AG04449 (cell line): Measurements from ENCODE around the gene ZIC2.

Experiments
- CTCF ChIA-PET: fragments of 350-600 bp; formaldehyde crosslinking; extraction: SDS; loops from one replicate; lab custom pipeline; 2021; ENCODE audit warnings: antibody characterized with exemption; lab: Yijun Ruan, JAX
- POLR2A ChIA-PET: fragments of 400-600, 350-600 bp; formaldehyde crosslinking; extraction: SDS; loops from one replicate; lab custom pipeline; 2020; ENCODE audit warnings: antibody characterized with exemption, inconsistent platforms; lab: Yijun Ruan, JAX
- DNase-seq: peaks from one replicate; pipeline ENCODE4 v3.0.0-alpha.2; 2010; ENCODE audit warnings: low read depth, low spot score
- H3K4me3 ChIP-seq: 2 replicates; pipeline ENCODE4 v1.5.1; 2011; ENCODE audit warnings: low read depth, mild to moderate bottlenecking, control low read depth, low read length
- TF ChIP-seq, protein P1 (sequence below): IDR thresholded peaks from one replicate; pipeline ENCODE4 v1.5.1; 2011; ENCODE audit warnings: mild to moderate bottlenecking, moderate library complexity, low read length, control low read depth, inconsistent platforms; ENCODE audit not compliant: insufficient read depth; ENCODE audit errors: missing control alignments

Gene ZIC2

DNA sequence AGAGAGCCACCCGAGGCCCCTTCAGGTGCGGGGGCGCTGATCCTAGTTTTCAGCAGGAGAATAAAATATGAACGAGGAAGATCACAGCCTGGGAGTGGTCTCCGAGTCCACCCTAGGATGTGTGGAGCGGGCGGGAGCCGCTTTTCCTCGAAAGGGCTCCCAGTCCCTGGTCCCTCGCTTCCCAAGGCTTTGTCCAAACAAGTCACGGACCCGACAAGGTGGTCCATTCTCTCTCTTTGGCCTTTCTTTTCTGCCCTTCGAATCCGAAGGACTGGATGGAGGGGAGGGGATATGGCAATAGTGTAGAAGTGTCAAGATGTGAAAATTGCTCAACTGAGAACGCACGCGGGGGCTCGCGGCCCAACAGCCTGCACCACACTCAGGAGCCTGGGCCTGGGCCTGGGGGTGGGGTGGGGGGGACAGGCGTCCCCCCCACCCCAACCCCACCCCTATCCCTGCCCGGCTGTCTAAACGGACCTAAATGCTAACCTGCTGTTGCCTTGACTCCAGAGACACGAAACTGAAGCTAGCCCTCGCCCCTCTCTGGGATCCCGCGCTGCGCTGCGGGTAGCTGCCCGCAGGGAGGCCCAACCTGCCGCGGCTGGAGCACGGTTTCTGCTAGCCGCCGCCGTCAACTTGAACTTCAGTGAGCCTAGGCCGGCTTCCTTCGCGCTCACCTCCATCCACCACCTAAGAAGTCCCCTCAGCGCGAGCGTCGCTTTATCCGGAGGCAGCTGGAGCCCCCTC is 7.1 kb downstream of the ZIC2 start:
- no peak overlapping the region for H3K4me3 ChIP-seq

DNA sequence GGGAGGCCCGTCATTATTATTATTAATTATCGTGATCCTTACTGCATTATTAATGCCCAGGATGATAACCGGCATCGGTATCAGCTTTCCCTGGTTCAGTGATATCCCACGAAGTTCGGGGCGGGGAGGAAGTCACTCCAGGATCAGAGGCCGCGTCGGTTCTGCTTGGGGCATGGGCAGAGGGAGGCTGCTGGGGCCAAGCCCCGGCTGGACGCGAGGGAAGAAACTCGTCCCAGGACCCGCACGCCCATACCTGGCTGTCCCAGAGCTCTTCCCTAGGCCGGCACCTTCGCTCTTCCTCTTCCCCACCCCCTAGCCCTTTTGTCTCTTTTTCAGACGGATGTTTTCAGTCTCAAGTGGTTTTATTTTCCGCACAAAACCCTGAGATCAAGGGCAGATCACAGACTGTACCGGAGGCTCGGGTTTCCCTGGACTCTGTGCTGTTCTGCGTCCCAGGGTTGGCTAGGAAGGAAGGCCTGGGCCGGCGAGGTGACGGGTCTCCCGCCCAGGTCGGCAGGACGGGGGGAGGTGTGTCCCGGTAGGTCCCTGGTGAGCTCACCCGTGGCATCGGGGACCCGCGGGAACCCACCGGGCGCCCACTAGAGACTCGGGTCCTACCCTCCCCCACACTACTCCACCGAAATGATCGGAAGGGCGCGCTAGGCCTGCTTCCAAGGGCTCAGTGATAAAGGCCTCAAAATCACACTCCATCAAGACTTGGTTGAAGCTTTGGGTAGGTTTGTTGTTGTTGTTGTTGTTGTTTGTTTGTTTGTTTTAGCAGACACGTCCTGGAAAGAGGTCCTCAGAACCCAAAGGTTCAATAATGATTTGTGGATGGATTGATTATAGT is 7.9 kb downstream of the ZIC2 start:
- TF ChIP-seq, protein P1, sequence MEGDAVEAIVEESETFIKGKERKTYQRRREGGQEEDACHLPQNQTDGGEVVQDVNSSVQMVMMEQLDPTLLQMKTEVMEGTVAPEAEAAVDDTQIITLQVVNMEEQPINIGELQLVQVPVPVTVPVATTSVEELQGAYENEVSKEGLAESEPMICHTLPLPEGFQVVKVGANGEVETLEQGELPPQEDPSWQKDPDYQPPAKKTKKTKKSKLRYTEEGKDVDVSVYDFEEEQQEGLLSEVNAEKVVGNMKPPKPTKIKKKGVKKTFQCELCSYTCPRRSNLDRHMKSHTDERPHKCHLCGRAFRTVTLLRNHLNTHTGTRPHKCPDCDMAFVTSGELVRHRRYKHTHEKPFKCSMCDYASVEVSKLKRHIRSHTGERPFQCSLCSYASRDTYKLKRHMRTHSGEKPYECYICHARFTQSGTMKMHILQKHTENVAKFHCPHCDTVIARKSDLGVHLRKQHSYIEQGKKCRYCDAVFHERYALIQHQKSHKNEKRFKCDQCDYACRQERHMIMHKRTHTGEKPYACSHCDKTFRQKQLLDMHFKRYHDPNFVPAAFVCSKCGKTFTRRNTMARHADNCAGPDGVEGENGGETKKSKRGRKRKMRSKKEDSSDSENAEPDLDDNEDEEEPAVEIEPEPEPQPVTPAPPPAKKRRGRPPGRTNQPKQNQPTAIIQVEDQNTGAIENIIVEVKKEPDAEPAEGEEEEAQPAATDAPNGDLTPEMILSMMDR, result no peak
- DNase-seq, result no peak
- ChIA-PET POLR2A (no interaction called here), CTCF (interaction anchor here (1.2 kb wide), 1 partner anchor 9 kb away, joined by 4 read pairs; no protein-coding TSS in a partner anchor)
- no peak overlapping the region for H3K4me3 ChIP-seq

More for the DNA sequence above, 7.1 kb downstream of the ZIC2 start:
- TF ChIP-seq, protein P1, result no peak
- ChIA-PET POLR2A (no interaction called here), CTCF (no interaction called here)
- DNase-seq, result no peak

DNA sequence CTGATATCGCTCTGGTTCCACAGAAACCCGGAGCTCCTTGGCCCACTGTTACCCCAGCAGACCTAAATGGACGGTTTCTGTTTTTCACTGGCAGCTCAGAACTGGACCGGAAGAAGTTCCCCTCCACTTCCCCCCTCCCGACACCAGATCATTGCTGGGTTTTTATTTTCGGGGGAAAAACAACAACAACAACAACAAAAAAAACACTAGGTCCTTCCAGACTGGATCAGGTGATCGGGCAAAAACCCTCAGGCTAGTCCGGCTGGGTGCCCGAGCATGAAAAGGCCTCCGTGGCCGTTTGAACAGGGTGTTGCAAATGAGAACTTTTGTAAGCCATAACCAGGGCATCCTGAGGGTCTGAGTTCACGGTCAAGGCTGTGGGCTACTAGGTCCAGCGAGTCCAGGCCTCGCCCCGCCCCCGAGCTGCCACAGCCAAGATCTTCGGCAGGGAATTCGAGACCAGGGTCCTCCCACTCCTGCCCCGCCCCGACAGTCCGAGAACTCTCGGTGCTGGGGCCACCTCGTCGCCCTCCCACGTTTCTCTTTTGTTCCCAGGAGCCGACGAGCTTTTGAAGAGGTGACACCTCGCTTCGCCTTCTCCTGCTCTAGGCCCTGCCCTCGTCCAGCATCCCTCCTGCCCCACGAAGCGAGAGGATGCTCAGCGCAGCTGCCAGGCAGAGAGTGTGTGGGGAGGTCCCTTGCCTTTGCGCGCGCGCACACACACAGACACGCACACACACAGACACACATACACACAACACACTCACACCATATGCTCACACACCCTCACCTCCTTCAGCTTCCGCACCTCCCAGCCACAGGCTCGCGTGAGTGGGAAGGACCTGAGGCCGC is 8.8 kb downstream of the ZIC2 start:
- TF ChIP-seq, protein P1, result no peak
- DNase-seq, result no peak
- no peak overlapping the region for H3K4me3 ChIP-seq
- POLR2A ChIA-PET, result no interaction called here
- CTCF ChIA-PET, result interaction anchor here (1.2 kb wide), 1 partner anchor 10 kb away, joined by 4 read pairs; no protein-coding TSS in a partner anchor

DNA sequence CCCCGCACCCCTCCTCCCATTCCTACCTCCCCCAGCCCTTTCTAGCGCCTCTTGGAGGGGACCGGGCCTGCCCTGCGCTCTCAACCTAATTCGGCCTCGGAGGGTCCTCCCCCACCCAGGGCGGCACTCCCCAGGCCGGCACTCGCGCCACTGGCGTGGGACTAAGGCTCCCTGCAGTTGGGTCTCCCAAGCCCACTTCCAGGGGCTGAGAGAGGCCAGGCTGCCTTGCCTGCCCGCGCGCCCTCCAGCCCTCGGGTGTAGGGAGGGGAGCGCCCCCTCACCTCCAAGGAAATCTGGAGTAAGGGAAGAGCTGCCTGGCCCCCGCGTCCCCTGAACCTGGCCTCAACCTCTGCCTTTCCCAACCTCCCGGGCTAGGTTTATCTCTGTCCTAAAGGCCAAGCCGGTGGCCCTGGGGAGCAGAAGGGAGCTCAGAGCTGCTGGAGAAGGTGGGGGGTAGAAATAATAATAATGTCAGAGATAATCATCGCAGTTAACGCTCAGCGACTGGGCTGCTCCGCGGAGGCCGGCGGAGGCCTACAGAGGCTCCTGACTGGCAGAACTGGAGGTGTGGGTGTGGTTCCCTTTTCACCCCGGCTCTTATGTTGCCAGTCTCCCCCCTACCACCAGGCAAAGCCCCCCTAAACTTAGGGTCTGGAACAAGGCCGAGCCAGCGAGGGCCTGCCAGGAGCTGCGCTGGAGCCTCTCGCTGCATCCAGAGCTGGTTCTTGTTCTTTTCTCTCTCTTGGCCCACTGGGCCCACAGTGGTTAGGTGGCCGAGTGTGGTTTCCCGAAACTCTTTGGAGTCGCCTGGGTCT is 9.6 kb downstream of the ZIC2 start:
- CTCF ChIA-PET, result interaction anchor here (1.3 kb wide), 1 partner anchor 244 kb away, joined by 4 read pairs; no protein-coding TSS in a partner anchor
- no peak overlapping the region for H3K4me3 ChIP-seq
- no peak for DNase-seq
- TF ChIP-seq, protein P1, result no peak
- POLR2A ChIA-PET, result no interaction called here

DNA sequence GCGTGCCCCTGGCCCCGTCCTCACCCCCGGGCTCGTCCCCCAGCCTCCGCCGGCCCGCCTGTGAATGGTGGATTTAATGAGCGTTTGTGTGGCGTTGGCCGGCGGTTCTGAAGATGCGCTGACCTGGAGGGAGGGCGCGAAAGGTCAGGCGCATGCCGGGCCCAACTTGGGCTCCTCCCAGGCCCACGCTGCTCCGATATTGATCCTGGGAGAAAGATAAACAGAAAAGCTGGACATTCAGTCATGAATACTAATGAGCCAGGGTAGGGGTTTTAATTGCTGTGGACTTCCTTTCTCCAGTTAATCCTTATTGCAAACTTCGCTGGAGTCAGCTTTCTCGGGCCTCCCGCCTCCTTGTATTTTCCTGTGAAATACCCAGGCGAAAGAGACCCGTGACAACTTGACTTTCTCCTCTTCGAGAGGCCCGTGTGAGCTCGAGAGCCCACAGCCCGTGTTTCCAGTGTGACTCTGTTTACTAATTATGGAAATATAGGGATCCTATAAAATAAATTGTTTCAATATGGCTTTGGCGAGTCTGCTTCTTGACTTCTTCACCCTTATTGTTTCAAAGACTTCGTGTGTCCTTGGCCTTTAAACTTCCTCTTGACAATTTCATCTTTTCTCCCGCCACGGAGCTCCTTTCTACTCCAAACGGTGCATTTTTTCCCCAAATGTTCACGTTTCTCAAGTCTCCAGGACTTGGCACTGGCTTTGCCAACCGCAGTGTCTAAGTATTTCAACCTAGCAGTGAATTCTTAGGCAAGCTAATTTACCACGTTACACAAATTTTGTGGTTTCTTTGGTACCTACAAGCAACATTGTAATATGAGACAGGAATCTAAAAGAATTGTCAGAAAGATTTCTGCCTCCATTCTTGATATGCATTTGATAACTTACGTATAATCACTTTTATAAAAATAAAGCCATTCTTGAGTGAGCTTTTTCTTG is 10.5 kb downstream of the ZIC2 start:
- ChIA-PET POLR2A (no interaction called here), CTCF (interaction anchor here (1.3 kb wide), 1 partner anchor 243 kb away, joined by 4 read pairs; no protein-coding TSS in a partner anchor)
- H3K4me3 ChIP-seq, result no peak overlapping the region
- DNase-seq, result no peak
- TF ChIP-seq, protein P1, result no peak
